HepG2 (cell line): ENCODE results near the gene CSRNP3. TPM values are rescaled to one million over a fixed set of nuclear protein-coding genes. Genes with fewer than 3 reads are reported as not detected.

ENCODE experiments used
- ATAC-seq: fragments of 200-7000 bp; cut with Tn5 transposase; 3 replicates; pipeline ENCODE4 v1.9.1; 2020; ENCODE audit warnings: mild to moderate bottlenecking, moderate library complexity
- BruUV-seq: library from RNA; stranded (reverse); fragments of 400-500 nt; replicated peaks from 2 replicates; lab custom pipeline; 2021; lab: Mats Ljungman, UMichigan
- CTCF ChIA-PET: fragments of 300-600 bp; formaldehyde crosslinking; extraction: SDS; loops from one replicate; lab custom pipeline; 2021; ENCODE audit warnings: low total read pairs, inconsistent platforms, low intra/inter-chr PET ratio; lab: Yijun Ruan, JAX
- POLR2A ChIA-PET: fragments of 350-600 bp; sonication (Branson Sonifier 250); formaldehyde crosslinking; loops from one replicate; lab custom pipeline; 2020; ENCODE audit warnings: antibody characterized with exemption, inconsistent platforms; lab: Yijun Ruan, JAX
- DNase-seq: peaks from one replicate; pipeline ENCODE4 v3.0.0-alpha.2; 2015; ENCODE audit warnings: low spot score
- FAIRE-seq: peaks from 3 replicates; lab custom pipeline; 2011; peaks lifted over from hg19 to GRCh38; lab: Jason Lieb, UNC
- H2AFZ ChIP-seq: one replicate; pipeline ENCODE4 v1.6.1; 2011; ENCODE audit warnings: low read length, inconsistent platforms
- H3K27ac ChIP-seq: fragments of 300-600 bp; 3 replicates; pipeline ENCODE4 v1.8.0; 2011; ENCODE audit warnings: mixed run types, mild to moderate bottlenecking, mixed read lengths, low read length, inconsistent platforms; ENCODE audit not compliant: insufficient read depth; ENCODE audit errors: extremely low read length
- H3K27me3 ChIP-seq, 2 experiments: fragments of 200-600 bp in 1 of 2; 2 replicates in 1 of 2; 3 replicates in 1 of 2; pipeline versions ENCODE4 v1.6.0 to v1.8.0; 2011; ENCODE audit warnings: low read length in 2 of 2, mild to moderate bottlenecking in 2 of 2, moderate library complexity in 2 of 2, inconsistent platforms in 1 of 2; ENCODE audit not compliant: insufficient read depth in 2 of 2, control insufficient read depth in 1 of 2
- H3K36me3 ChIP-seq, 2 experiments: fragments of 200-600 bp in 1 of 2; replicated peaks in 1 of 2; 2 replicates in 1 of 2; 3 replicates in 1 of 2; pipeline versions ENCODE4 v1.5.1 to v1.8.0; 2011; ENCODE audit warnings: low read length in 2 of 2, inconsistent platforms in 1 of 2; ENCODE audit not compliant: insufficient read depth in 2 of 2, control insufficient read depth in 1 of 2
- H3K4me1 ChIP-seq: 2 replicates; pipeline ENCODE4 v1.5.1; 2012; ENCODE audit warnings: low read length, inconsistent platforms; ENCODE audit not compliant: insufficient read depth
- H3K4me2 ChIP-seq: 2 replicates; pipeline ENCODE4 v1.6.0; 2011; ENCODE audit warnings: low read depth, low read length, inconsistent platforms
- H3K4me3 ChIP-seq, 3 experiments: fragments of 200-600 bp in 1 of 3; sonication (generic), shearing (Covaris generic) in 1 of 3; replicated peaks in 1 of 3; 2 replicates each; pipeline ENCODE4 v1.5.1; 2011 to 2016; ENCODE audit warnings: low read length in 3 of 3, inconsistent platforms in 2 of 3, low read depth in 2 of 3, mild to moderate bottlenecking in 2 of 3, control low read depth in 1 of 3, mixed read lengths in 1 of 3; ENCODE audit not compliant: insufficient read depth in 1 of 3
- H3K79me2 ChIP-seq: one replicate; pipeline ENCODE4 v1.6.1; 2011; ENCODE audit warnings: low read length, inconsistent platforms; ENCODE audit not compliant: insufficient read depth
- H3K9ac ChIP-seq: 2 replicates; pipeline ENCODE4 v1.6.0; 2011; ENCODE audit warnings: mild to moderate bottlenecking, low read depth, low read length, inconsistent platforms; ENCODE audit not compliant: insufficient read depth
- H3K9me3 ChIP-seq: 2 replicates; pipeline ENCODE4 v1.5.1; 2012; ENCODE audit warnings: mild to moderate bottlenecking, low read length
- H4K20me1 ChIP-seq: 2 replicates; pipeline ENCODE4 v1.6.0; 2011; ENCODE audit warnings: inconsistent platforms, mild to moderate bottlenecking, low read length, moderate library complexity; ENCODE audit not compliant: insufficient read depth
- FOXA3 ChIP-seq: IDR thresholded peaks from 2 replicates; pipeline ENCODE4 v1.6.1; 2016; ENCODE audit warnings: missing genetic modification reagents, missing compliant biosample characterization
- HNF4G ChIP-seq, 2 experiments: sonication (generic) in 1 of 2; formaldehyde crosslinking in 1 of 2; IDR thresholded peaks; 2 replicates each; pipeline versions ENCODE4 v1.4.0 to v1.6.1; 2011 to 2020; ENCODE audit warnings: borderline replicate concordance in 2 of 2, low read depth in 2 of 2, mild to moderate bottlenecking in 2 of 2, low read length in 1 of 2, missing genetic modification reagents in 1 of 2, moderate library complexity in 1 of 2
- KDM1A ChIP-seq: IDR thresholded peaks from 2 replicates; pipeline ENCODE4 v1.6.1; 2016; ENCODE audit warnings: missing compliant biosample characterization
- PHF20 ChIP-seq: sonication (generic); formaldehyde crosslinking; IDR thresholded peaks from 2 replicates; pipeline ENCODE4 v1.5.0; 2020; ENCODE audit warnings: mild to moderate bottlenecking, missing genetic modification reagents
- PTBP1 ChIP-seq: fragments of 200-400 bp; formaldehyde crosslinking; IDR thresholded peaks from 2 replicates; pipeline ENCODE4 v1.6.1; 2018; ENCODE audit warnings: low read length, low read depth; ENCODE audit not compliant: poor library complexity, severe bottlenecking
- RBM22 ChIP-seq: fragments of 200-400 bp; formaldehyde crosslinking; optimal IDR thresholded peaks from 2 replicates; pipeline ENCODE3; 2017; ENCODE audit warnings: mild to moderate bottlenecking, low read length, moderate library complexity
- RBM39 ChIP-seq: fragments of 200-400 bp; formaldehyde crosslinking; IDR thresholded peaks from one replicate; pipeline ENCODE4 v1.6.1; 2018; ENCODE audit warnings: antibody characterized with exemption, mild to moderate bottlenecking, low read depth, low read length; ENCODE audit not compliant: poor library complexity, severe bottlenecking
- TBX2 ChIP-seq: sonication (generic); formaldehyde crosslinking; IDR thresholded peaks from 2 replicates; pipeline ENCODE4 v1.5.0; 2020; ENCODE audit warnings: missing genetic modification reagents, mild to moderate bottlenecking, borderline replicate concordance
- ZNF232 ChIP-seq: sonication (generic); formaldehyde crosslinking; IDR thresholded peaks from 2 replicates; pipeline ENCODE4 v1.4.0; 2020; ENCODE audit warnings: missing genetic modification reagents, borderline replicate concordance
- ZNF510 ChIP-seq: sonication (generic); formaldehyde crosslinking; IDR thresholded peaks from 2 replicates; pipeline ENCODE4 v1.4.0; 2020; ENCODE audit warnings: low read depth, mild to moderate bottlenecking, missing genetic modification reagents
- ZNF619 ChIP-seq: sonication (generic); formaldehyde crosslinking; IDR thresholded peaks from 2 replicates; pipeline ENCODE4 v1.4.0; 2020; ENCODE audit warnings: mild to moderate bottlenecking, missing genetic modification reagents
- ZNF709 ChIP-seq: sonication (generic); formaldehyde crosslinking; IDR thresholded peaks from 2 replicates; pipeline ENCODE4 v1.5.0; 2020; ENCODE audit warnings: mild to moderate bottlenecking, missing genetic modification reagents
- WGBS: methylation state at CpG from one replicate; pipeline ENCODE4 v1.1.6; 2017; ENCODE audit warnings: low lambda C conversion rate; 5-methylcytosine and 5-hydroxymethylcytosine counted together
- in situ Hi-C: cut with HindIII; loops from 2 replicates; pipeline ENCODE4 v1.10.0; 2017; ENCODE audit warnings: low pct_unique_long_range_greater_than_20kb; ENCODE audit not compliant: extremely low pct_ligation_motif_present
- intact Hi-C: fragments of 100-400 bp; cut with micrococcal nuclease; formaldehyde crosslinking; loops from one replicate; pipeline ENCODE4 v1.10.0; 2022; ENCODE audit not compliant: unreplicated experiment
- polyA plus RNA-seq, 8 experiments: library from polyadenylated mRNA; depleted of rRNA in 3 of 8; stranded (reverse) in 7 of 8; unstranded in 1 of 8; fragments of >200 nt; fragmentation: Illumina TruSeq in 4 of 8; extraction: Trizol in 4 of 8; gene quantifications; 2 replicates each; pipeline versions ENCODE4 v1.2.1 to v1.2.3, GENCODE V29; 2011 to 2016; ENCODE audit warnings: low read depth in 4 of 8, missing spikeins in 1 of 8, mixed read lengths in 1 of 8; ENCODE audit not compliant: insufficient read depth in 1 of 8
- total RNA-seq, 5 experiments: library from RNA; depleted of rRNA; stranded (reverse); fragments of >200 nt; fragmentation: Illumina TruSeq; extraction: Trizol; gene quantifications; 2 replicates each; pipeline ENCODE4 v1.2.3, GENCODE V29; 2016; ENCODE audit warnings: low read depth in 1 of 5
- TF ChIP-seq, protein P1 (sequence below): sonication (generic); formaldehyde crosslinking; IDR thresholded peaks from 2 replicates; pipeline ENCODE4 v1.5.0; 2020; ENCODE audit warnings: mild to moderate bottlenecking, missing genetic modification reagents
- TF ChIP-seq, protein P2 (sequence below): sonication (generic); formaldehyde crosslinking; conservative IDR thresholded peaks from 2 replicates; pipeline ENCODE4 v1.5.0; 2020; ENCODE audit warnings: missing genetic modification reagents
- TF ChIP-seq, protein P3 (sequence below): sonication (generic); formaldehyde crosslinking; IDR thresholded peaks from 2 replicates; pipeline ENCODE4 v1.4.0; 2020; ENCODE audit warnings: mild to moderate bottlenecking, missing genetic modification reagents, borderline replicate concordance

The CSRNP3 gene
- total and polyA plus RNA-seq, 2 of the 13 experiments (the other 11 are each of a cell fraction or from before 2014, with no cell fraction given), result not detected

DNA sequence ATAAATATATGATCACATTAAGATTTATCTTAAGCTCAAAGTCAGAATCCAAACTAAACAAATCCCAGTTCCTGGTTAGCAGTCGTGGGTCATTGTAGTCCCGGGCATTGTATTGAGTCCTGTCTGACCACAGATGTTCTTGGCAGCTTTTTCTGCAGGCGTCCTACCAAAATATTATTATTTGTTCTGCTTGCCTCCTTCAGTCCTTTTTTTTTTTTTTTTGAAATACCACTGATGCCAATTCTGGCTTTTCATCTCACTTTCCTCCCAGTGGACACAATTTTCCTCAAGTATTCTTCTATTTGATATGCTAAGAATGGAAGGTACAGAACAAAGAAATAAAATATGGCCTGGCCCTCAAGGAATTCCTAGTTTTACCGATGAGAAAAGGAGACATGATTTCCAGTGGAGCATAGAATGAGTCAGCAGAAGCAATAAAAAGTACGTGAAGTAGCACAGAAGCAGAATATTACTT is 151.6 kb downstream of the CSRNP3 start:
- WGBS, result 1% methylated on average over 5 of the region's 5 CpGs
- H3K27me3 ChIP-seq, result no peaks in the 10 kb centered on the region
- no peaks in the 10 kb centered on the region for H3K36me3 ChIP-seq
- in situ Hi-C loops, result no loop called here
- no TSS peak for BruUV-seq
- H2AFZ ChIP-seq, result no peak overlapping the region
- H3K4me1 ChIP-seq, result no peaks in the 10 kb centered on the region
- TF ChIP-seq RBM39 (no peak), HNF4G (IDR thresholded peaks at IDR 0.05; ENCODE audit: borderline replicate concordance, low read depth, low read length) (no peak), HNF4G (CRISPR knock-in tag; IDR thresholded peaks at IDR 0.05; ENCODE audit: borderline replicate concordance, low read depth) (no peak), PTBP1 (no peak), TBX2 (no peak), ZNF510 (CRISPR knock-in tag) (no peak), RBM22 (no peak), ZNF619 (no peak), FOXA3 (CRISPR knock-in tag) (no peak), ZNF232 (CRISPR knock-in tag) (no peak), KDM1A (no peak), PHF20 (CRISPR knock-in tag) (no peak), ZNF709 (no peak)
- TF ChIP-seq, protein P1, sequence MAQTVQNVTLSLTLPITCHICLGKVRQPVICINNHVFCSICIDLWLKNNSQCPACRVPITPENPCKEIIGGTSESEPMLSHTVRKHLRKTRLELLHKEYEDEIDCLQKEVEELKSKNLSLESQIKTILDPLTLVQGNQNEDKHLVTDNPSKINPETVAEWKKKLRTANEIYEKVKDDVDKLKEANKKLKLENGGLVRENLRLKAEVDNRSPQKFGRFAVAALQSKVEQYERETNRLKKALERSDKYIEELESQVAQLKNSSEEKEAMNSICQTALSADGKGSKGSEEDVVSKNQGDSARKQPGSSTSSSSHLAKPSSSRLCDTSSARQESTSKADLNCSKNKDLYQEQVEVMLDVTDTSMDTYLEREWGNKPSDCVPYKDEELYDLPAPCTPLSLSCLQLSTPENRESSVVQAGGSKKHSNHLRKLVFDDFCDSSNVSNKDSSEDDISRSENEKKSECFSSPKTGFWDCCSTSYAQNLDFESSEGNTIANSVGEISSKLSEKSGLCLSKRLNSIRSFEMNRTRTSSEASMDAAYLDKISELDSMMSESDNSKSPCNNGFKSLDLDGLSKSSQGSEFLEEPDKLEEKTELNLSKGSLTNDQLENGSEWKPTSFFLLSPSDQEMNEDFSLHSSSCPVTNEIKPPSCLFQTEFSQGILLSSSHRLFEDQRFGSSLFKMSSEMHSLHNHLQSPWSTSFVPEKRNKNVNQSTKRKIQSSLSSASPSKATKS (CRISPR knock-in tag), result no peak
- TF ChIP-seq, protein P2, sequence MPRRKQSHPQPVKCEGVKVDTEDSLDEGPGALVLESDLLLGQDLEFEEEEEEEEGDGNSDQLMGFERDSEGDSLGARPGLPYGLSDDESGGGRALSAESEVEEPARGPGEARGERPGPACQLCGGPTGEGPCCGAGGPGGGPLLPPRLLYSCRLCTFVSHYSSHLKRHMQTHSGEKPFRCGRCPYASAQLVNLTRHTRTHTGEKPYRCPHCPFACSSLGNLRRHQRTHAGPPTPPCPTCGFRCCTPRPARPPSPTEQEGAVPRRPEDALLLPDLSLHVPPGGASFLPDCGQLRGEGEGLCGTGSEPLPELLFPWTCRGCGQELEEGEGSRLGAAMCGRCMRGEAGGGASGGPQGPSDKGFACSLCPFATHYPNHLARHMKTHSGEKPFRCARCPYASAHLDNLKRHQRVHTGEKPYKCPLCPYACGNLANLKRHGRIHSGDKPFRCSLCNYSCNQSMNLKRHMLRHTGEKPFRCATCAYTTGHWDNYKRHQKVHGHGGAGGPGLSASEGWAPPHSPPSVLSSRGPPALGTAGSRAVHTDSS (CRISPR knock-in tag), result no peak
- TF ChIP-seq, protein P3, sequence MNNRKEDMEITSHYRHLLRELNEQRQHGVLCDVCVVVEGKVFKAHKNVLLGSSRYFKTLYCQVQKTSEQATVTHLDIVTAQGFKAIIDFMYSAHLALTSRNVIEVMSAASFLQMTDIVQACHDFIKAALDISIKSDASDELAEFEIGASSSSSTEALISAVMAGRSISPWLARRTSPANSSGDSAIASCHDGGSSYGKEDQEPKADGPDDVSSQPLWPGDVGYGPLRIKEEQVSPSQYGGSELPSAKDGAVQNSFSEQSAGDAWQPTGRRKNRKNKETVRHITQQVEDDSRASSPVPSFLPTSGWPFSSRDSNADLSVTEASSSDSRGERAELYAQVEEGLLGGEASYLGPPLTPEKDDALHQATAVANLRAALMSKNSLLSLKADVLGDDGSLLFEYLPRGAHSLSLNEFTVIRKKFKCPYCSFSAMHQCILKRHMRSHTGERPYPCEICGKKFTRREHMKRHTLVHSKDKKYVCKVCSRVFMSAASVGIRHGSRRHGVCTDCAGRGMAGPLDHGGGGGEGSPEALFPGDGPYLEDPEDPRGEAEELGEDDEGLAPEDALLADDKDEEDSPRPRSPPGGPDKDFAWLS (CRISPR knock-in tag), result no peak
- H3K4me2 ChIP-seq, result no peak overlapping the region
- intact Hi-C loops, result no loop called here
- H3K9me3 ChIP-seq, result no peaks in the 10 kb centered on the region
- no peak overlapping the region for H3K27ac ChIP-seq
- ChIA-PET POLR2A (no interaction called here), CTCF (no interaction called here)
- H3K9ac ChIP-seq, result no peak overlapping the region
- no peak for ATAC-seq
- DNase-seq, result no peak
- H3K4me3 ChIP-seq, result no peak overlapping the region
- no peaks in the 10 kb centered on the region for H4K20me1 ChIP-seq
- FAIRE-seq, result no peak
- no peaks in the 10 kb centered on the region for H3K79me2 ChIP-seq
